Mesenchymal stem cell (in vitro differentiated cells and primary cell): ENCODE data around the gene XK.

Source experiments
- DNase-seq: peaks from one replicate; pipeline ENCODE4 v3.0.0-alpha.2; 2013
- H2AFZ ChIP-seq: one replicate; pipeline ENCODE4 v1.6.1; 2013; ENCODE audit warnings: low read depth, mild to moderate bottlenecking, control low read depth, inconsistent platforms, low read length, moderate library complexity
- H2AK5ac ChIP-seq: 2 replicates; pipeline ENCODE4 v1.6.1; 2013; ENCODE audit warnings: low read length, moderate library complexity, mild to moderate bottlenecking, inconsistent platforms; ENCODE audit not compliant: severe bottlenecking
- H2BK120ac ChIP-seq: one replicate; pipeline ENCODE4 v1.6.1; 2013; ENCODE audit warnings: low read depth, mild to moderate bottlenecking, inconsistent platforms, low read length, moderate library complexity
- H2BK12ac ChIP-seq, 2 experiments: one replicate each; pipeline ENCODE4 v1.6.1; 2013; ENCODE audit warnings: inconsistent platforms in 2 of 2, low read length in 2 of 2, mild to moderate bottlenecking in 2 of 2, moderate library complexity in 2 of 2, control low read depth in 1 of 2
- H2BK15ac ChIP-seq: one replicate; pipeline ENCODE4 v1.6.1; 2013; ENCODE audit warnings: mild to moderate bottlenecking, low read depth, inconsistent platforms; ENCODE audit not compliant: poor library complexity, severe bottlenecking
- H2BK5ac ChIP-seq: 2 replicates; pipeline ENCODE4 v1.6.1; 2013; ENCODE audit warnings: low read depth, mild to moderate bottlenecking, low read length, control low read depth, inconsistent platforms; ENCODE audit not compliant: poor library complexity, severe bottlenecking
- H3K14ac ChIP-seq, 2 experiments: one replicate each; pipeline ENCODE4 v1.6.1; 2013; ENCODE audit warnings: inconsistent platforms in 2 of 2, low read length in 2 of 2, control low read depth in 1 of 2, mild to moderate bottlenecking in 1 of 2, moderate library complexity in 1 of 2
- H3K18ac ChIP-seq, 2 experiments: one replicate each; pipeline ENCODE4 v1.6.1; 2013; ENCODE audit warnings: inconsistent platforms in 2 of 2, low read length in 2 of 2, control low read depth in 1 of 2, low read depth in 1 of 2, mild to moderate bottlenecking in 1 of 2
- H3K23ac ChIP-seq, 2 experiments: one replicate each; pipeline ENCODE4 v1.6.1; 2013; ENCODE audit warnings: inconsistent platforms in 2 of 2, low read length in 2 of 2, mild to moderate bottlenecking in 2 of 2, moderate library complexity in 2 of 2, control low read depth in 1 of 2
- H3K27ac ChIP-seq: 2 replicates; pipeline ENCODE4 v1.5.1; 2013; ENCODE audit warnings: mild to moderate bottlenecking, moderate library complexity, low read length, control low read depth, inconsistent platforms; ENCODE audit not compliant: poor library complexity, severe bottlenecking
- H3K27me3 ChIP-seq, 2 experiments: 2 replicates each; pipeline versions ENCODE4 v1.6.1 to v1.7.0; 2013; ENCODE audit warnings: low read length in 2 of 2, mild to moderate bottlenecking in 2 of 2, moderate library complexity in 2 of 2, control low read depth in 1 of 2, inconsistent platforms in 1 of 2; ENCODE audit not compliant: control insufficient read depth in 1 of 2, insufficient read depth in 1 of 2
- H3K36me3 ChIP-seq, 2 experiments: 2 replicates each; pipeline versions ENCODE4 v1.6.1 to v1.7.0; 2013; ENCODE audit warnings: low read length in 2 of 2, control low read depth in 1 of 2, inconsistent platforms in 1 of 2, low read depth in 1 of 2, mild to moderate bottlenecking in 1 of 2; ENCODE audit not compliant: insufficient read depth in 2 of 2, control insufficient read depth in 1 of 2
- H3K4ac ChIP-seq, 2 experiments: one replicate each; pipeline ENCODE4 v1.6.1; 2013; ENCODE audit warnings: inconsistent platforms in 2 of 2, low read length in 2 of 2, mild to moderate bottlenecking in 2 of 2, moderate library complexity in 2 of 2, control low read depth in 1 of 2, low read depth in 1 of 2
- H3K4me1 ChIP-seq: 2 replicates; pipeline ENCODE4 v1.6.1; 2013; ENCODE audit warnings: low read depth, low read length, control low read depth; ENCODE audit not compliant: control insufficient read depth, insufficient read depth
- H3K4me2 ChIP-seq: 2 replicates; pipeline ENCODE4 v1.6.1; 2013; ENCODE audit warnings: low read length, mild to moderate bottlenecking, inconsistent platforms; ENCODE audit not compliant: poor library complexity, severe bottlenecking
- H3K4me3 ChIP-seq, 2 experiments: 2 replicates each; pipeline versions ENCODE4 v1.5.1 to v1.7.0; 2013; ENCODE audit warnings: low read length in 2 of 2, mild to moderate bottlenecking in 2 of 2, control low read depth in 1 of 2, low read depth in 1 of 2; ENCODE audit not compliant: insufficient read depth in 1 of 2
- H3K79me1 ChIP-seq: replicated peaks from 2 replicates; pipeline ENCODE4 v1.6.1; 2013; ENCODE audit warnings: mild to moderate bottlenecking, control low read depth, low read length, inconsistent platforms; ENCODE audit not compliant: poor library complexity, severe bottlenecking
- H3K9ac ChIP-seq: 2 replicates; pipeline ENCODE4 v1.7.0; 2013; ENCODE audit warnings: mild to moderate bottlenecking, low read length, moderate library complexity
- H3K9me3 ChIP-seq: 2 replicates; pipeline ENCODE4 v1.7.0; 2013; ENCODE audit warnings: mild to moderate bottlenecking, low read length; ENCODE audit not compliant: control insufficient read depth
- H4K8ac ChIP-seq: one replicate; pipeline ENCODE4 v1.6.1; 2013; ENCODE audit warnings: inconsistent platforms, mild to moderate bottlenecking, low read length, moderate library complexity
- H4K91ac ChIP-seq: one replicate; pipeline ENCODE4 v1.6.1; 2013; ENCODE audit warnings: mild to moderate bottlenecking, low read length, inconsistent platforms
- WGBS: methylation state at CpG from one replicate; pipeline ENCODE4 v1.1.7; 2013; ENCODE audit warnings: mixed read lengths; 5-methylcytosine and 5-hydroxymethylcytosine counted together

Gene XK

DNA sequence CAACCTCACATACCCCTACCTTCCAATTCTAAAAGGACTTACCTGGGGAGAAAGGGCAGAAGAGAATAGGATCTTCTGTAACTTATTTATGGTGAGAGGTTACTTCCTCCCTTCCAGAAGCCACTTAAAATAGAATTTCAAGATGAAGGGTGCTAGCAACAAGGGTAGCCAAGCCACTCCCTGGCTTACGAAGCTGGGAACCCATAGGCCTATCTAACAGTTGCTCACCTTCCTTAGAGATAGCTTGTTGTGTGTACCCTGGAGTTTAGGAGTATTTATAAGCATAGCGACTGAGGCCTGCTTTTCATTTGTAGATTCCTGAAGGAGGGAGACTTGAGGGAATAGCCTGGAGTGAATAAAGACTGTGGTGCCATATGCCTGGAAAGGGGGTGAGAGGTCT lies 28.9 kb downstream of the XK start:
- no peak overlapping the region for H3K4me3 ChIP-seq
- DNase-seq, result no peak
- H3K4me2 ChIP-seq, result no peak overlapping the region
- H2BK12ac ChIP-seq, result no peak overlapping the region
- H3K14ac ChIP-seq, result no peak overlapping the region
- peaks cover 0 to 18% of the 10 kb centered on the region in 2 experiments for H3K27me3 ChIP-seq
- H3K9ac ChIP-seq, result no peak overlapping the region
- H3K9me3 ChIP-seq, result no peaks in the 10 kb centered on the region
- WGBS, result 100% methylated on average over 1 of the region's 2 CpGs
- H3K18ac ChIP-seq, result no peak overlapping the region
- no peak overlapping the region for H2AFZ ChIP-seq
- H3K36me3 ChIP-seq, result no peaks in the 10 kb centered on the region
- H4K8ac ChIP-seq, result no peak overlapping the region
- H2AK5ac ChIP-seq, result no peak overlapping the region
- H2BK5ac ChIP-seq, result no peak overlapping the region
- no peak overlapping the region for H2BK15ac ChIP-seq
- H3K4ac ChIP-seq, result no peak overlapping the region
- no peak overlapping the region for H2BK120ac ChIP-seq
- H3K4me1 ChIP-seq, result no peaks in the 10 kb centered on the region
- no peaks in the 10 kb centered on the region for H3K79me1 ChIP-seq
- no peak overlapping the region for H4K91ac ChIP-seq
- no peak overlapping the region for H3K27ac ChIP-seq
- no peak overlapping the region for H3K23ac ChIP-seq

DNA sequence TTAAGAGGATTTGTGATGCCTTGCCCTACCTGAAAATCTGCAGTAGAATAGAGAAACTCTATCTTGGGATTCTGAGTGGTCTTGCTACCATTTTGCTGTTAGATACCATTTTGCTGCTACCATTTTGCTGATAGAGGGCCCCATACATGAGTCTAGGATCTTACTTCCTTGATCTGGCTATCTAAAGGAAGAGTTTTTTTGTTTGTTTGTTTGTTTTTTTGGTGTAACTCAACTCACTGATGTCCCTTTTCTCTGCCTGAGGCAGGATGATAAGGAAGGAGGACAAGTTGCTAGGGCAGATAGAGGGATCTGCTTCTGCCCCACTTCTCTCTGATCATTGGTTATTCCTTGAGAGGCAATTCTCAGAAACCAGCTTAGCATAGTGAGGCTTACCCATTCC lies 31.0 kb downstream of the XK start:
- Histone ChIP-seq H3K9me3 (no peaks in the 10 kb centered on the region), H3K23ac (no peak overlapping the region)

DNA sequence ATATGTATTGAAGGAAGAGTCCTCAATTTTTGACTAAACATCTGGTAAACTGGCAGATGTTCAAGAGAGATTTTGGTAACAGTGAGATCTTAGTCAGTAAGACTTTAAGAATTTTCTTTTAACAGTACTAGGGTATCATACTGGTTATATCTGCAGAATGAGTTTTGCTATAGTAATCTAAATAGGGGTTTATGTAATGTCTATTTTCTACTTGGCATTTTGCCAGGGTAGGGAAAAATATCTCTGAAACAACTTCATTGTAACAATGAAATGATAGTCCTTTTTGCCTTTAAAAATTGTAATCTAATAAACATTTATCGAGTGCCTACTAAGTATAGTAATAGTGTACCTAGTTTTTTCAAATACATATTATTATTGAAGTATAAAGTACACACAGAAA lies 32.1 kb downstream of the XK start:
- no peak overlapping the region for H3K9ac ChIP-seq
- no peaks in the 10 kb centered on the region for H3K79me1 ChIP-seq
- H2BK15ac ChIP-seq, result no peak overlapping the region
- H4K8ac ChIP-seq, result no peak overlapping the region
- no peak overlapping the region for H4K91ac ChIP-seq
- H3K14ac ChIP-seq, result no peak overlapping the region
- no peaks in the 10 kb centered on the region for H3K4me1 ChIP-seq
- H2BK12ac ChIP-seq, result no peak overlapping the region
- H3K9me3 ChIP-seq, result no peaks in the 10 kb centered on the region
- H3K36me3 ChIP-seq, result no peaks in the 10 kb centered on the region
- no peak overlapping the region for H3K18ac ChIP-seq
- H2BK120ac ChIP-seq, result no peak overlapping the region
- H2BK5ac ChIP-seq, result no peak overlapping the region
- H3K27me3 ChIP-seq, result peaks cover 0 to 13% of the 10 kb centered on the region in 2 experiments
- H2AFZ ChIP-seq, result no peak overlapping the region
- no peak overlapping the region for H3K4ac ChIP-seq
- no peak overlapping the region for H3K4me2 ChIP-seq
- H3K27ac ChIP-seq, result no peak overlapping the region
- H3K4me3 ChIP-seq, result no peak overlapping the region
- no peak for DNase-seq
- no CpG with 5 or more reads among the region's 1 CpG for WGBS
- no peak overlapping the region for H3K23ac ChIP-seq
- H2AK5ac ChIP-seq, result no peak overlapping the region

More for the DNA sequence above, 31.0 kb downstream of the XK start:
- no peak overlapping the region for H3K9ac ChIP-seq
- H3K4me3 ChIP-seq, result no peak overlapping the region
- no peak overlapping the region for H2BK15ac ChIP-seq
- H3K4ac ChIP-seq, result no peak overlapping the region
- no peak overlapping the region for H2BK12ac ChIP-seq
- no peak overlapping the region for H2AK5ac ChIP-seq
- no peaks in the 10 kb centered on the region for H3K4me1 ChIP-seq
- H2BK5ac ChIP-seq, result no peak overlapping the region
- no peaks in the 10 kb centered on the region for H3K36me3 ChIP-seq
- no peak for DNase-seq
- H4K91ac ChIP-seq, result no peak overlapping the region
- peaks cover 0 to 13% of the 10 kb centered on the region in 2 experiments for H3K27me3 ChIP-seq
- H3K27ac ChIP-seq, result no peak overlapping the region
- no peak overlapping the region for H4K8ac ChIP-seq
- H2BK120ac ChIP-seq, result no peak overlapping the region
- H3K4me2 ChIP-seq, result no peak overlapping the region
- no peak overlapping the region for H3K18ac ChIP-seq
- no peak overlapping the region for H3K14ac ChIP-seq
- no peak overlapping the region for H2AFZ ChIP-seq
- H3K79me1 ChIP-seq, result no peaks in the 10 kb centered on the region

- H2BK12ac ChIP-seq, result no peak overlapping the region
- no peaks in the 10 kb centered on the region for H3K4me1 ChIP-seq
- no peak overlapping the region for H3K4me3 ChIP-seq
- H4K8ac ChIP-seq, result no peak overlapping the region
- H3K9ac ChIP-seq, result no peak overlapping the region
- H2AK5ac ChIP-seq, result no peak overlapping the region
- no peaks in the 10 kb centered on the region for H3K79me1 ChIP-seq
- H3K9me3 ChIP-seq, result no peaks in the 10 kb centered on the region
- no peaks in the 10 kb centered on the region for H3K36me3 ChIP-seq
- no peak overlapping the region for H2BK120ac ChIP-seq
- no peak overlapping the region for H4K91ac ChIP-seq
- 57% methylated on average over 1 of the region's 1 CpG for WGBS
- no peak overlapping the region for H3K23ac ChIP-seq
- no peak overlapping the region for H3K14ac ChIP-seq
- peaks cover 0 to 8% of the 10 kb centered on the region in 2 experiments for H3K27me3 ChIP-seq
- no peak overlapping the region for H3K4me2 ChIP-seq
- no peak overlapping the region for H2BK5ac ChIP-seq
- H3K4ac ChIP-seq, result no peak overlapping the region
- no peak overlapping the region for H2AFZ ChIP-seq
- no peak for DNase-seq
- H2BK15ac ChIP-seq, result no peak overlapping the region
- no peak overlapping the region for H3K27ac ChIP-seq
- no peak overlapping the region for H3K18ac ChIP-seq
These were observed 37.0 kb downstream of the XK start for GRCh38 chrX:37722595-37722994.
